ENCODE data around the gene C22orf23. TPM values are rescaled to one million over a fixed set of nuclear protein-coding genes. Genes with fewer than 3 reads are reported as not detected.

C22orf23 gene
- total RNA-seq, 3 donors from 2014 or later = 0.64 TPM; not detected in 2

- TF ChIP-seq POLR2AphosphoS5 (IDR thresholded peaks at IDR 0.05) = no peak
- TF ChIP-seq CTCF (IDR thresholded peaks at IDR 0.05) = no peak
- TF ChIP-seq POLR2A (IDR thresholded peaks at IDR 0.05) = no peak
- intact Hi-C loops (cut with DNase I; ENCODE audit: low total_unique reads) = loop anchor here (10.0 kb wide), 1 partner anchor 48 kb away; no protein-coding TSS in a partner anchor
- Histone ChIP-seq H3K4me1 (peaks cover 0 to 11% of the 10 kb centered on the region in 2 donors), H3K27me3 (no peaks in the 10 kb centered on the region), H3K9me3 (no peaks in the 10 kb centered on the region), H3K36me3 (no peaks in the 10 kb centered on the region), H3K27ac (peak overlapping the region; percentile 87 to 91), H3K4me3 (peak overlapping the region in 2 of 3 donors; percentile 49 to 66)
- no peak for DNase-seq (ENCODE audit: low spot score in 2 of 2)
These were observed 33.0 kb upstream of the C22orf23 start for GRCh38 chr22:37986371-37986770.

DNA sequence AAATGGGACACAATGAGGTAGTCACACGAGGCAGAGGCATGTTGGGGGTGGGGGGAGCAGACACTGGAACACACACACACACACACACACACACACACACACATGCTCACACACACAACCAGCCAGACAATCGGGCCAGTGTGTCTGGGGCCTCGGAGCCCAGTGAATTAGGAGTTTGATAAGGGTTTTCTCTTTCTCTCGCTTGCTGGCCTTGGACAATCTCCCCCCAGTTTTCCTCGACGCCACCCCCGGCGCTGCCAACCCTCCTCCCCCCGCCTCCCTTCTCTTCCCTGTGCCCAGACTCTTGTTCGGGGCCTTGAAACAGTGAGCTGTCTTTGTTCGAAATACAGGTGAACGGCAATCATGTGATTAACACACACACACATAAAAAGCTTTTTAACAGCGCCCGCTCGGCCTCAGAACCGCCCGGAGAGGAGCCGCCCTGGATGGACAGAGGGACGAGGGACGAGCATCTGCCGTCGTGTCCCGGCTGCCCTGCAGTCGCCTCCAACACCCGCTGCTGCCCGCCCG lies 32.4 kb upstream of the C22orf23 start:
- no peaks in the 10 kb centered on the region for H3K36me3 ChIP-seq
- H3K9me3 ChIP-seq = no peaks in the 10 kb centered on the region
- DNase-seq (ENCODE audit: low spot score in 2 of 2) = no peak
- intact Hi-C loops (cut with DNase I; ENCODE audit: low total_unique reads) = loop anchor here (10.0 kb wide), 1 partner anchor 49 kb away; no protein-coding TSS in a partner anchor
- TF ChIP-seq POLR2AphosphoS5 (IDR thresholded peaks at IDR 0.05) = no peak
- no peak for TF ChIP-seq CTCF (IDR thresholded peaks at IDR 0.05)
- no peak for TF ChIP-seq POLR2A (IDR thresholded peaks at IDR 0.05)
- no peaks in the 10 kb centered on the region for H3K27me3 ChIP-seq
- H3K4me1 ChIP-seq = peaks cover 0 to 11% of the 10 kb centered on the region in 2 donors
- H3K4me3 ChIP-seq = peak overlapping the region in 2 of 3 donors; percentile 49 to 66
- H3K27ac ChIP-seq = peak overlapping the region; percentile 87 to 91

GRCh38 chr22:37985050-37985585 lies 31.7 kb upstream of the C22orf23 start:
- H3K4me3 ChIP-seq = peak overlapping the region in 2 of 3 donors; percentile 66 to 75
- no peak for DNase-seq (ENCODE audit: low spot score in 2 of 2)
- H3K36me3 ChIP-seq = no peaks in the 10 kb centered on the region
- peaks cover 0 to 5% of the 10 kb centered on the region in 2 donors for H3K4me1 ChIP-seq
- intact Hi-C loops (cut with DNase I; ENCODE audit: low total_unique reads) = loop anchor here (10.0 kb wide), 1 partner anchor 50 kb away; no protein-coding TSS in a partner anchor
- H3K27ac ChIP-seq = peak overlapping the region; percentile 87 to 91
- TF ChIP-seq POLR2AphosphoS5 (IDR thresholded peaks at IDR 0.05) (no peak), CTCF (IDR thresholded peaks at IDR 0.05) (no peak), POLR2A (IDR thresholded peaks at IDR 0.05) (no peak)
- H3K9me3 ChIP-seq = no peaks in the 10 kb centered on the region
- no peaks in the 10 kb centered on the region for H3K27me3 ChIP-seq

GRCh38 chr22:37983860-37984791 lies 30.7 kb upstream of the C22orf23 start, which contains the start of gene SOX10:
Gene SOX10 (minus strand): TSS chr22:37984555. CDS start chr22:37983784, 771 bp downstream.
- intact Hi-C loops (cut with DNase I; ENCODE audit: low total_unique reads) = loop anchor here (10.0 kb wide), 1 partner anchor 51 kb away; no protein-coding TSS in a partner anchor

More at GRCh38 chr22:37983860-37984791, 30.7 kb upstream of the C22orf23 start, which contains the start of gene SOX10:
- Histone ChIP-seq H3K4me3 (peak within 1 kb of the TSS in 2 of 3 donors; percentile 66 to 75), H3K27me3 (no peaks in the 10 kb centered on the region), H3K27ac (peak within 1 kb of the TSS; percentile 87 to 91), H3K9me3 (no peaks in the 10 kb centered on the region), H3K4me1 (no peaks in the 10 kb centered on the region), H3K36me3 (no peaks in the 10 kb centered on the region)
- DNase-seq (ENCODE audit: low spot score in 2 of 2) = peak in 1 of 2 donors; percentile 73
- TF ChIP-seq POLR2AphosphoS5 (IDR thresholded peaks at IDR 0.05) (peak in 2 of 3 donors; percentile 61 to 76), POLR2A (IDR thresholded peaks at IDR 0.05) (no peak)

All from breast epithelium (tissue), 4 donors.